ENCODE results near the gene FHOD3.
A peak's percentile ranks its signal among the peaks of the same experiment; 100 is the strongest.
"Not testable (repeated sequence)": the region's sequence is repeated elsewhere in the genome, so short reads cannot be mapped to it uniquely, and the experiment has no call there.

The FHOD3 gene

GRCh38 chr18:36455931-36456330, 158.4 kb downstream of the FHOD3 start:
- no peak for DNase-seq

GRCh38 chr18:36456622-36457021, 159.1 kb downstream of the FHOD3 start:
- no peak for DNase-seq

- DNase-seq, result no peak
These were observed 160.2 kb downstream of the FHOD3 start for GRCh38 chr18:36457683-36458082.

GRCh38 chr18:36458306-36458705, 160.8 kb downstream of the FHOD3 start:
- DNase-seq, result no peak

GRCh38 chr18:36459203-36459602, 161.7 kb downstream of the FHOD3 start:
- no peak for DNase-seq

GRCh38 chr18:36459786-36460185, 162.3 kb downstream of the FHOD3 start:
- no peak for DNase-seq

- DNase-seq, result no peak
These were observed 162.9 kb downstream of the FHOD3 start for GRCh38 chr18:36460324-36460850.

GRCh38 chr18:36460854-36461253, 163.3 kb downstream of the FHOD3 start:
- DNase-seq, result no peak

GRCh38 chr18:36461551-36461987, 164.1 kb downstream of the FHOD3 start:
- no peak for DNase-seq

- not testable (repeated sequence) for DNase-seq
These were observed 166.0 kb downstream of the FHOD3 start for GRCh38 chr18:36463516-36463915.

GRCh38 chr18:36464126-36464651, 166.7 kb downstream of the FHOD3 start:
- no peak for DNase-seq

- DNase-seq, result no peak
These were observed 167.8 kb downstream of the FHOD3 start for GRCh38 chr18:36465276-36465675.

- no peak for DNase-seq
These were observed 168.5 kb downstream of the FHOD3 start for GRCh38 chr18:36465970-36466369.

GRCh38 chr18:36467614-36468013, 170.1 kb downstream of the FHOD3 start:
- DNase-seq, result no peak

GRCh38 chr18:36468161-36468560, 170.6 kb downstream of the FHOD3 start:
- DNase-seq, result peak; percentile 35

- no peak for DNase-seq
These were observed 171.9 kb downstream of the FHOD3 start for GRCh38 chr18:36469461-36469860.

GRCh38 chr18:36470896-36471295, 173.4 kb downstream of the FHOD3 start:
- DNase-seq, result no peak

- DNase-seq, result no peak
These were observed 173.9 kb downstream of the FHOD3 start for GRCh38 chr18:36471393-36471792.

- no peak for DNase-seq
These were observed 178.9 kb downstream of the FHOD3 start for GRCh38 chr18:36476433-36476832.

- DNase-seq, result no peak
These were observed 180.3 kb downstream of the FHOD3 start for GRCh38 chr18:36477776-36478175.

GRCh38 chr18:36481201-36481657, 183.7 kb downstream of the FHOD3 start:
- DNase-seq, result no peak

GRCh38 chr18:36481935-36482334, 184.4 kb downstream of the FHOD3 start:
- DNase-seq, result no peak

GRCh38 chr18:36484591-36484990, 187.1 kb downstream of the FHOD3 start:
- peak; percentile 42 for DNase-seq

GRCh38 chr18:36485772-36486171, 188.3 kb downstream of the FHOD3 start:
- no peak for DNase-seq

- no peak for DNase-seq
These were observed 190.6 kb downstream of the FHOD3 start for GRCh38 chr18:36488131-36488530.
